ENCODE results near the gene PALMD.
A peak's percentile ranks its signal among the peaks of the same experiment; 100 is the strongest.

Gene PALMD

DNA sequence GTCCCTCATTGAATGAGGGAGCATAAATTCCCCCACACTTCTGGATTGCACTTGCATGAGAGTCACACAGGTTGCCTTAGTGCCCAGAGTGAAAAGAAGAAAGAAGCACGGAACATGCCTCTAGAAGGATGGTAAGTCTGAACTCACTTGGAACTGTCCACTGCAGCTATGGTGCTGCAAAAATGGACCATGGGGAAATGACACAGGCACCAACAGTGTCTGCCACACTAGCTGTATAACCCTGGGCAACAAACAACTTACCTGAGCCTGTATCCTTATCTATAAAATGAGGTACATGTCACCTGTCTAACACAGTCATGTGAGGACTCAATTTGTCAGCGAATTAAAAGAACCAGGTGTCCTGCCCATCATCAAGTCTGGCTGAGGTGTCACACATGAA, 50.7 kb downstream of the PALMD start:
- TF ChIP-seq ZFX (IDR thresholded peaks at IDR 0.05; ENCODE audit: borderline replicate concordance), result no peak
- TF ChIP-seq, protein P1, sequence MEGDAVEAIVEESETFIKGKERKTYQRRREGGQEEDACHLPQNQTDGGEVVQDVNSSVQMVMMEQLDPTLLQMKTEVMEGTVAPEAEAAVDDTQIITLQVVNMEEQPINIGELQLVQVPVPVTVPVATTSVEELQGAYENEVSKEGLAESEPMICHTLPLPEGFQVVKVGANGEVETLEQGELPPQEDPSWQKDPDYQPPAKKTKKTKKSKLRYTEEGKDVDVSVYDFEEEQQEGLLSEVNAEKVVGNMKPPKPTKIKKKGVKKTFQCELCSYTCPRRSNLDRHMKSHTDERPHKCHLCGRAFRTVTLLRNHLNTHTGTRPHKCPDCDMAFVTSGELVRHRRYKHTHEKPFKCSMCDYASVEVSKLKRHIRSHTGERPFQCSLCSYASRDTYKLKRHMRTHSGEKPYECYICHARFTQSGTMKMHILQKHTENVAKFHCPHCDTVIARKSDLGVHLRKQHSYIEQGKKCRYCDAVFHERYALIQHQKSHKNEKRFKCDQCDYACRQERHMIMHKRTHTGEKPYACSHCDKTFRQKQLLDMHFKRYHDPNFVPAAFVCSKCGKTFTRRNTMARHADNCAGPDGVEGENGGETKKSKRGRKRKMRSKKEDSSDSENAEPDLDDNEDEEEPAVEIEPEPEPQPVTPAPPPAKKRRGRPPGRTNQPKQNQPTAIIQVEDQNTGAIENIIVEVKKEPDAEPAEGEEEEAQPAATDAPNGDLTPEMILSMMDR (IDR thresholded peaks at IDR 0.05), result no peak
- H3K27ac ChIP-seq, result no peak overlapping the region

DNA sequence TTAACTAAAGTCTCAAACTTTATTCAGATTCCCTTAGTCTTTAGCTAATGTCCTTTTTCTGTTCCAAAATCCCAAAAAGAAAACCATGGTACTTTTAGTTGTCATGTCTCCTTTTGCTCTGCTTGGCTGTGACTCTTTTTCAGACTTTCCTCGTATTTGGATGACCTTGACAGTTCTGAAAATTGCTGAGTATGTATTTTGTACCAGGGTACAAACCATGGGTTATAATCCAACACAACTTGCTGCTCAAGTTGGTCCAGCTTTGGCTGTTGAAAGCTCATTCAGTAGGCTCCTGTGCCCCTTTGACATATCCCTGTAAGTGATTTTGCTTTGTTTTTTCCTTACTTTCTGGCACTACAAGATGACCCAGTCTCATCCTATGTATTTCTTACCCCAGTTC, 51.7 kb downstream of the PALMD start:
- TF ChIP-seq, protein P1 (IDR thresholded peaks at IDR 0.05), result no peak
- TF ChIP-seq ZFX (IDR thresholded peaks at IDR 0.05; ENCODE audit: borderline replicate concordance), result no peak
- H3K27ac ChIP-seq, result no peak overlapping the region

DNA sequence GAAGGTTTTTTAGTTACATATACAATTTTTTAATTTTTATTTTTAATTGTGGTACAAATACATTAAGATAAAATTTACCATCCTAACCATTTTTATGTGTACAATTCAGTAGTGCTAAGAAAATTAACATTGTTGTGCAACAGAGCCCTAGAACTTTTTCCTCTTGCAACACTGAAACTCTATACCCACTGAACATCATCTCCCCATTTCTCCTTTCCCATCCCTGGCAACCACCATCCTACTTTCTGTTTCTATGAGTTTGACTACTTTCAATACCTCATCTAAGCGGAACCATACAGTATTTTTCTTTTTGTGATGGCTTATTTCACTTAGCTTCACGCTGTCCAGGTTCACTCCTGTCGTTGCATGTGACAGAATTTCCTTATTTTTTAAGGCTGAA, 54.1 kb downstream of the PALMD start:
- H3K27ac ChIP-seq, result no peak overlapping the region
- TF ChIP-seq ZFX (IDR thresholded peaks at IDR 0.05; ENCODE audit: borderline replicate concordance), result no peak
- TF ChIP-seq, protein P1 (IDR thresholded peaks at IDR 0.05), result no peak

DNA sequence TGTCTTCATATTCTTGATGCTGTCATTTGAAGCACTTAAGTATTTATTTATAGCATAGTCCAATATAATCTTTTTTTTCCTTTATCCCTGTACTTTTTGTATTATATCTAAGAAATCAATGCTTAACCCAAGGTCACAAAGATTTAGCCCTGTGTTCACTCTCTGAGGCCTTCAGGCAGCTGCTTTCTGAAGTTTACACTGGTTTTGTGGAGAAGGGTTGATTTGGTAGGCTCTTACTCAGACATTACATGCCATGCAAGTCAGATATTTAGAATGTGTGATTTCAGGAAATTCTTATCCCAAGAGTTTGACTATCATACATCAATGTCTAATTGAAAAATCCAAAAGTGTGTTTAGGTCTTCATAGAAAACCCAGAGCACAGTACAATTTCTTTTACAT, 56.3 kb downstream of the PALMD start:
- TF ChIP-seq ZFX (IDR thresholded peaks at IDR 0.05; ENCODE audit: borderline replicate concordance), result no peak
- TF ChIP-seq, protein P1 (IDR thresholded peaks at IDR 0.05), result no peak
- no peak overlapping the region for H3K27ac ChIP-seq

DNA sequence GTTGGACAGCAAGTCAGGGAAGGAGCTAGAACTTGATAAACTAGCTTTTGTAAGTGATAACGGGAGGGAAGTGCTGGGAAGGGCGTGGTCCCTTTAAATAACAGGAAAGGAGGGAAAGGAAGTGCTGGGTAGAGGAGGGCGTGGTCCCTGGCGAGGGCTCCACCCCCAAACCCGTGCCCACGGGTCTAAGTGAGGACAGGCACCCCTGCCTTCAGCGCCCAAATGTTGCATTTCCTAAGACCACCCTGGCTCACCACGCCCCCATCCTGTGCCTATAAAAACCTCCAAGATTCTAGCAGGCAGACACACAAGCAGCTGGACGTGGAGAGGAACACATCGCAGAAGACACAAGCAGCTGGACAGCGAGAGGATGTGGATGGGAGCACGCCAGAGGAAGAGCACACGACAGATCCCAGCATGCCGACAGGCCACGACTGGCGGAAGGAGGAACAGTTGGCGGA, 58.5 kb downstream of the PALMD start:
- TF ChIP-seq, protein P1 (IDR thresholded peaks at IDR 0.05), result no peak
- no peak overlapping the region for H3K27ac ChIP-seq

DNA sequence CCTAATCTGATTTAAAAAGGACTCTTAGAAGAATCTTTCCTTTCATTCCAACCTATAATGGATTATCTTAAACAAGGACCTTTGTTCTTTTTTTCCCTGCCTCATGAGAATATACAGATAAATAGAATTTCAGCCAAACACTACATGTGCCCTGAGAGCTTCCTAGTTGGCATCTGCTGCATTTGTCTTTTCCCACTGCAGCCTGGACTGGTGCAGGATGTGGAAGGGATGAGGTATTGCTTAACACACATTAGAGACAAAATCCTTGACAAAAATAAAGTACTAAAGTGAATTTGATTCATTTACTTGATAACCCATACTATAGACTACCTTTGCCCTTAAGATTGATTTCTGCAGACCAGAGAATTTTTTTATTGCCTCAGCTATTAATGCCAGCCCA, 59.5 kb downstream of the PALMD start:
- no peak for TF ChIP-seq ZFX (IDR thresholded peaks at IDR 0.05; ENCODE audit: borderline replicate concordance)
- TF ChIP-seq, protein P1 (IDR thresholded peaks at IDR 0.05), result no peak
- H3K27ac ChIP-seq, result no peak overlapping the region

DNA sequence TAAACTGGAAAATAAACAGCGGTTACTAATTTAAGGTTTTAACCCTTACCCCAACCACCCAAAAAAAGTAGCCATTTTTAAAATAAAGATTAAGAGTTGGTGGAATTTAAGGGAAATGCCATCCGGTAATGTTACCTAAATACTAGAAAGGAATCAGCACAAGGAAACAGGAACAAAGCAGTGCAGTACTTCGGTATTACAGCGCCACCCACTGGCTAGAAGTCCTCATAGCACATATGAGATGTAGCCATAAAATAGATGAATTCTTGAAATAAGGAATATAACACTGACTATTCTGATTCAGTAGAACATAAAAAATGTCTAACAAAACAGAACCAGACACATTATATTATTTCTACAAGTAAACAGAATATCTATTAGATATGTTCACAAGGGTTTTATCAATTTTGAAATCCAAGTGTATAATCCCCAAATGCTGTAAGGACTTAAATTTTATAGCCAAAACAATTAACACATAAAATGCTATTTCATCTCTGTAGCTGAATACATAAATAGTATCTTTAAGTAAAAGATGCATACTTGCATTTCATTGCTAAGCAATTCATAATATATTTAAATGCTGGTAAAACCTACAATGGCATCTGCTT, 61.7 kb downstream of the PALMD start:
- H3K27ac ChIP-seq, result no peak overlapping the region
- TF ChIP-seq ZFX (IDR thresholded peaks at IDR 0.05; ENCODE audit: borderline replicate concordance), result no peak
- TF ChIP-seq, protein P1 (IDR thresholded peaks at IDR 0.05), result peak; percentile 91
